ENCODE data around the gene RPL13.

Gene RPL13

GRCh38 chr16:89552329-89552728, 8.2 kb upstream of the RPL13 start:
- Histone ChIP-seq H3K9ac (ENCODE audit: low read depth, low read length) (no peak overlapping the region), H3K4me3 (ENCODE audit: low read depth in 1 of 2, low read length in 2 of 2) (no peak overlapping the region), H3K4me2 (ENCODE audit: insufficient read depth, low read length) (no peak overlapping the region), H2AFZ (ENCODE audit: low read depth, low read length) (no peak overlapping the region), H3K9me3 (ENCODE audit: insufficient read depth, low read length, severe bottlenecking) (no peaks in the 10 kb centered on the region), H3K4me1 (ENCODE audit: insufficient read depth, low read length) (no peaks in the 10 kb centered on the region), H3K79me2 (ENCODE audit: insufficient read depth, low read length) (no peaks in the 10 kb centered on the region), H3K36me3 (ENCODE audit: insufficient read depth, low read length) (peaks cover 82% of the 10 kb centered on the region), H3K27ac (ENCODE audit: low read length) (no peak overlapping the region), H3K27me3 (ENCODE audit: insufficient read depth, low read length, poor library complexity) (no peaks in the 10 kb centered on the region), H4K20me1 (ENCODE audit: insufficient read depth, low read length) (peaks cover 4% of the 10 kb centered on the region; the same call in 1 of the 2 replicates)
- DNase-seq (no peak), ATAC-seq (ENCODE audit: insufficient read depth, low read depth) (no peak)
- TF ChIP-seq, protein P1, sequence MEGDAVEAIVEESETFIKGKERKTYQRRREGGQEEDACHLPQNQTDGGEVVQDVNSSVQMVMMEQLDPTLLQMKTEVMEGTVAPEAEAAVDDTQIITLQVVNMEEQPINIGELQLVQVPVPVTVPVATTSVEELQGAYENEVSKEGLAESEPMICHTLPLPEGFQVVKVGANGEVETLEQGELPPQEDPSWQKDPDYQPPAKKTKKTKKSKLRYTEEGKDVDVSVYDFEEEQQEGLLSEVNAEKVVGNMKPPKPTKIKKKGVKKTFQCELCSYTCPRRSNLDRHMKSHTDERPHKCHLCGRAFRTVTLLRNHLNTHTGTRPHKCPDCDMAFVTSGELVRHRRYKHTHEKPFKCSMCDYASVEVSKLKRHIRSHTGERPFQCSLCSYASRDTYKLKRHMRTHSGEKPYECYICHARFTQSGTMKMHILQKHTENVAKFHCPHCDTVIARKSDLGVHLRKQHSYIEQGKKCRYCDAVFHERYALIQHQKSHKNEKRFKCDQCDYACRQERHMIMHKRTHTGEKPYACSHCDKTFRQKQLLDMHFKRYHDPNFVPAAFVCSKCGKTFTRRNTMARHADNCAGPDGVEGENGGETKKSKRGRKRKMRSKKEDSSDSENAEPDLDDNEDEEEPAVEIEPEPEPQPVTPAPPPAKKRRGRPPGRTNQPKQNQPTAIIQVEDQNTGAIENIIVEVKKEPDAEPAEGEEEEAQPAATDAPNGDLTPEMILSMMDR (IDR thresholded peaks at IDR 0.05; ENCODE audit: borderline replicate concordance, extremely low read depth, low read length, poor library complexity, severe bottlenecking): no peak
- no peak for TF ChIP-seq EZH2 (IDR thresholded peaks at IDR 0.05; ENCODE audit: borderline replicate concordance, low read depth, low read length, severe bottlenecking)

- H3K36me3 ChIP-seq (ENCODE audit: insufficient read depth, low read length): peaks cover 79% of the 10 kb centered on the region
- H3K4me1 ChIP-seq (ENCODE audit: insufficient read depth, low read length): no peaks in the 10 kb centered on the region
- no peak overlapping the region for H3K9ac ChIP-seq (ENCODE audit: low read depth, low read length)
- H4K20me1 ChIP-seq (ENCODE audit: insufficient read depth, low read length): peaks cover 4% of the 10 kb centered on the region; the same call in 1 of the 2 replicates
- H3K9me3 ChIP-seq (ENCODE audit: insufficient read depth, low read length, severe bottlenecking): no peaks in the 10 kb centered on the region
- no peak overlapping the region for H3K27ac ChIP-seq (ENCODE audit: low read length)
- H3K4me2 ChIP-seq (ENCODE audit: insufficient read depth, low read length): no peak overlapping the region
- H3K27me3 ChIP-seq (ENCODE audit: insufficient read depth, low read length, poor library complexity): no peaks in the 10 kb centered on the region
- ATAC-seq (ENCODE audit: insufficient read depth, low read depth) (no peak), DNase-seq (no peak)
- H3K4me3 ChIP-seq (ENCODE audit: low read depth in 1 of 2, low read length in 2 of 2): no peak overlapping the region
- H2AFZ ChIP-seq (ENCODE audit: low read depth, low read length): no peak overlapping the region
- H3K79me2 ChIP-seq (ENCODE audit: insufficient read depth, low read length): no peaks in the 10 kb centered on the region
- TF ChIP-seq, protein P1 (IDR thresholded peaks at IDR 0.05; ENCODE audit: borderline replicate concordance, extremely low read depth, low read length, poor library complexity, severe bottlenecking): no peak
- TF ChIP-seq EZH2 (IDR thresholded peaks at IDR 0.05; ENCODE audit: borderline replicate concordance, low read depth, low read length, severe bottlenecking): no peak
Observed at GRCh38 chr16:89552913-89553312, 7.6 kb upstream of the RPL13 start.

- ATAC-seq (ENCODE audit: insufficient read depth, low read depth): no peak
- Histone ChIP-seq H3K27ac (ENCODE audit: low read length) (no peak overlapping the region), H3K36me3 (ENCODE audit: insufficient read depth, low read length) (peaks cover 71% of the 10 kb centered on the region), H4K20me1 (ENCODE audit: insufficient read depth, low read length) (peaks cover 4% of the 10 kb centered on the region; the same call in 1 of the 2 replicates), H3K4me1 (ENCODE audit: insufficient read depth, low read length) (no peaks in the 10 kb centered on the region), H3K4me3 (ENCODE audit: low read depth in 1 of 2, low read length in 2 of 2) (no peak overlapping the region), H3K27me3 (ENCODE audit: insufficient read depth, low read length, poor library complexity) (no peaks in the 10 kb centered on the region), H3K79me2 (ENCODE audit: insufficient read depth, low read length) (no peaks in the 10 kb centered on the region), H2AFZ (ENCODE audit: low read depth, low read length) (no peak overlapping the region), H3K9ac (ENCODE audit: low read depth, low read length) (no peak overlapping the region), H3K4me2 (ENCODE audit: insufficient read depth, low read length) (no peak overlapping the region), H3K9me3 (ENCODE audit: insufficient read depth, low read length, severe bottlenecking) (no peaks in the 10 kb centered on the region)
- TF ChIP-seq, protein P1 (IDR thresholded peaks at IDR 0.05; ENCODE audit: borderline replicate concordance, extremely low read depth, low read length, poor library complexity, severe bottlenecking): no peak
- no peak for TF ChIP-seq EZH2 (IDR thresholded peaks at IDR 0.05; ENCODE audit: borderline replicate concordance, low read depth, low read length, severe bottlenecking)
- no peak for DNase-seq
Observed at GRCh38 chr16:89553733-89554132, 6.7 kb upstream of the RPL13 start.

DNA sequence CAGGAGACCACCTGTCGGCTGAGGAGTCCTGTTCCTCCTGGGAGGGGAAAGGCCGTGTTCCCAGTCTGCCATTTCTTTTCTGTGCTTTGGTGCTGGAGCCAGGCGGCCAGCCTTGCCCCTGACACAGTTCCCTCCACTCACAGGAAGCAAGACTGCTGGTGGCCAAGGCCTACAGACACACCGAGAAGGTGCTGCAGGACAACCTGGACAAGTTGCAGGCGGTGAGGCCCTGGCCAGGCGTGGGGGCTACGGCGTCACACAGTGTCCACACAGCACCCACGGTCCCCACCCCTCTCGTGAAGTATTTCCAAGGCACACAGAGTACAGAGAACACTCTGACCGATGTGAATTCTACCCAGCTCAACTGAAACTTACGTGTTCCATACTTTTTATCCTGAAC, 6.1 kb upstream of the RPL13 start:
- Histone ChIP-seq H2AFZ (ENCODE audit: low read depth, low read length) (no peak overlapping the region), H3K4me2 (ENCODE audit: insufficient read depth, low read length) (no peak overlapping the region), H3K27ac (ENCODE audit: low read length) (no peak overlapping the region), H3K36me3 (ENCODE audit: insufficient read depth, low read length) (peaks cover 65% of the 10 kb centered on the region), H3K27me3 (ENCODE audit: insufficient read depth, low read length, poor library complexity) (no peaks in the 10 kb centered on the region), H4K20me1 (ENCODE audit: insufficient read depth, low read length) (peaks cover 4% of the 10 kb centered on the region; the same call in 1 of the 2 replicates), H3K4me1 (ENCODE audit: insufficient read depth, low read length) (peaks cover 3% of the 10 kb centered on the region), H3K79me2 (ENCODE audit: insufficient read depth, low read length) (no peaks in the 10 kb centered on the region), H3K9me3 (ENCODE audit: insufficient read depth, low read length, severe bottlenecking) (no peaks in the 10 kb centered on the region), H3K4me3 (ENCODE audit: low read depth in 1 of 2, low read length in 2 of 2) (no peak overlapping the region), H3K9ac (ENCODE audit: low read depth, low read length) (no peak overlapping the region)
- DNase-seq (no peak), ATAC-seq (ENCODE audit: insufficient read depth, low read depth) (no peak)
- TF ChIP-seq, protein P1 (IDR thresholded peaks at IDR 0.05; ENCODE audit: borderline replicate concordance, extremely low read depth, low read length, poor library complexity, severe bottlenecking): no peak
- no peak for TF ChIP-seq EZH2 (IDR thresholded peaks at IDR 0.05; ENCODE audit: borderline replicate concordance, low read depth, low read length, severe bottlenecking)
